B cell (primary cell): Measurements from ENCODE around the gene QPCT.

Experiments used
- CTCF ChIP-seq: fragments of 200-600 bp; IDR thresholded peaks from one replicate; pipeline ENCODE4 v1.8.0; 2022; ENCODE audit warnings: antibody characterized with exemption, mild to moderate bottlenecking
- EZH2 ChIP-seq: IDR thresholded peaks from 2 replicates; pipeline ENCODE4 v1.6.1; 2012; ENCODE audit warnings: borderline replicate concordance, low read depth, mild to moderate bottlenecking, moderate library complexity, low read length; ENCODE audit not compliant: insufficient read depth, poor library complexity, severe bottlenecking

- TF ChIP-seq CTCF (no peak), EZH2 (no peak)
These were observed 54.6 kb downstream of the QPCT start for GRCh38 chr2:37398990-37399389.
